D721Med (cell line): ENCODE data around the gene TRPM3.

ENCODE experiments used
- DNase-seq: peaks from one replicate; pipeline ENCODE4 v3.0.0; 2011; ENCODE audit warnings: low spot score; ENCODE audit not compliant: insufficient read length
- FAIRE-seq: peaks from 2 replicates; lab custom pipeline; 2011; peaks lifted over from hg19 to GRCh38; lab: Jason Lieb, UNC
- TF ChIP-seq, protein P1 (sequence below): IDR thresholded peaks from 2 replicates; pipeline ENCODE4 v1.5.1; 2012; ENCODE audit warnings: mild to moderate bottlenecking, control low read depth; ENCODE audit not compliant: insufficient read depth; ENCODE audit errors: missing control alignments

Gene TRPM3

DNA sequence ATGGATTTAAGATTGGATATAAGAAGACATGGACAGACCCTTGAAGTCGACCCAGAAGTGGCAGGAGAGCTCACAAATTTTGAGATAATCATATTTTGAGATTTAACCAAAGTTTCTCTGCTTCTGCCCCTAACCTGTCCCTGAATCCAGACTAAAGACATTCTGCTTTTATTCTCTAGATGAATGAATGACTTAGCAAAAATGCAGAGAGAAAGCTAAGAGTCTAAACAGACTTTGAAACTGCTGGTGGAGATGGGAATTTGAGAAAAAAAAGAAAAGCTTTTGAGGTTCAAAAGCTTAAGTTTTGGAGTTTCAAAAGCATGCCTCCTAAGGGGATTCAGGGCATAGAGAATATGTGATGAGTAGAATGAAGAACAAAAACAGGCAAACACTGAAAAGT, 621.8 kb downstream of the TRPM3 start:
- DNase-seq (no peak), FAIRE-seq (no peak)
- TF ChIP-seq, protein P1, sequence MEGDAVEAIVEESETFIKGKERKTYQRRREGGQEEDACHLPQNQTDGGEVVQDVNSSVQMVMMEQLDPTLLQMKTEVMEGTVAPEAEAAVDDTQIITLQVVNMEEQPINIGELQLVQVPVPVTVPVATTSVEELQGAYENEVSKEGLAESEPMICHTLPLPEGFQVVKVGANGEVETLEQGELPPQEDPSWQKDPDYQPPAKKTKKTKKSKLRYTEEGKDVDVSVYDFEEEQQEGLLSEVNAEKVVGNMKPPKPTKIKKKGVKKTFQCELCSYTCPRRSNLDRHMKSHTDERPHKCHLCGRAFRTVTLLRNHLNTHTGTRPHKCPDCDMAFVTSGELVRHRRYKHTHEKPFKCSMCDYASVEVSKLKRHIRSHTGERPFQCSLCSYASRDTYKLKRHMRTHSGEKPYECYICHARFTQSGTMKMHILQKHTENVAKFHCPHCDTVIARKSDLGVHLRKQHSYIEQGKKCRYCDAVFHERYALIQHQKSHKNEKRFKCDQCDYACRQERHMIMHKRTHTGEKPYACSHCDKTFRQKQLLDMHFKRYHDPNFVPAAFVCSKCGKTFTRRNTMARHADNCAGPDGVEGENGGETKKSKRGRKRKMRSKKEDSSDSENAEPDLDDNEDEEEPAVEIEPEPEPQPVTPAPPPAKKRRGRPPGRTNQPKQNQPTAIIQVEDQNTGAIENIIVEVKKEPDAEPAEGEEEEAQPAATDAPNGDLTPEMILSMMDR, result no peak

DNA sequence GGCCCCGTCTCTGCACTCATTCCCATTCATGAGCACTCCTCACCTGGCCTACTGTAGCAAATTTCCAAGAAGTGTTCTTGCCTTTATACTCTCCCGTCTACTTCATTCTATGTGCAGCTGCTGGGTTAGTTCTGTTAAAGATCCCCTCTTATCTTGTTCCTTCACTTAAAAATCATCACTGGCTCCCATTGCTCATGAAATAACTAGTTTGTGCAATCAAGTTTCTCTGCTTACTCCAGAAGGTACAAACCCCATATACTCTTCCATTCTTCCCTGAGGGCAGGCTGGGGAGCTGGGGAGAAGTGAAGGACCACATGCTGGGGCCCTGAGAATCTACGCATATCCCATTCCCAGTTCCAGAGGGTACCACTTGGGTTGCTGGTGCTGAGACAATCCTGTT, 622.6 kb downstream of the TRPM3 start:
- FAIRE-seq (no peak), DNase-seq (no peak)
- TF ChIP-seq, protein P1, result no peak

DNA sequence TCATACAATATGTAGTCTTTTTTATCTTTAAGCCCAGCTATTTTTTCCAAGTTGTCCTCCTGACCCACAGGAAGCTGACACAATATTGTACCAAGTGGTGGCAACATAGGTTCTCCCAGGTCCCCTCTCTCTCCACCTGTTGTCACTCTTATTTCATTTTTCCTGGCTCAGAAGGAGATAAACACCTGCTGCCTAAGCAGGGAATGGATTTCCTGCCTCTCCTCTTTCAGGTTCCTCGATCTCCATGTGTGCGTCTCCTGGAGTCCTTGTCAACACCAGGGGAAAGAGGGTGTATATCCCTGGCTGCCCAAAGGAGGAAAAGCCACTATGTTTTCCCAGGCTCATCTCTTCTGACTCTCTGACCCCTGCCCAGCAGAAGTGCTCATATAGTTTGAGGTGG, 625.2 kb downstream of the TRPM3 start:
- TF ChIP-seq, protein P1, result no peak
- no peak for DNase-seq
- no peak for FAIRE-seq

DNA sequence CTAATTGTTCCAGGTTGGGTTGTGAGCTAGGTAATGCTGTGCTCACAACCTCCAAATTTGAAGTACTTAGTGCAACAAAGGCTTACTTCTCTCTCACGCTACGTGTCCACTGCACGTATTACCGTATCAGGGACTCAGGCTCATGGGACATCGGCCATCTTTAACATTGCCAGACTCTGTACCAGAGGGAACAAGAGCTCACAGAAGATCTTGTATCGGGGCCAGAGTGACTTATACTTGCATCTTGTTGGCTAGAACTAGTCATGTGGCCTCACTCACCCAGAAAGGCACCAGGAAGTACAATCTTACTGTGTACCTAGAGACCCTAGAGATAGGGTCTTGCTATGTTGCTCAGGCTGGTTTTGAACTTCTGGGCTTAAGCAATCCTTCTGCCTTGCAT, 625.9 kb downstream of the TRPM3 start:
- TF ChIP-seq, protein P1, result no peak
- DNase-seq (no peak), FAIRE-seq (no peak)

DNA sequence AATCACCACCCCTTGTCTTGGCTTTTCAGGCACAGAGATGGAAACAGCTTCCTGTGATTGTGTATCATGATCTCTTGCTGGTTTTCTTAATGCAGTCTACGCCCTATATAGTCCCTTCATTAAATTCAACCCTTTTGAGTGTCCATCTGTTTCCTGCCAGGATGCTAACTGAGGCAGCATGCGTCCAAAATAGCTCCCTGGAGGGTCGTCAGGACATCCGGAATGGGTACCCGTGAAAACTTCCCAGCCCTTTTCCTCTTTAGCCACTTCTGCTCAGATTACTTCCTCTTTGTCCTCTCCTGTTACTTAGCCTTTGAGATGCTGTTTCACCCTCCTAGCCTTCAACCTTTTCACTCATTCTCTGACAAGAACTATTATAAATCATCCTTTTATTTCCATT, 627.2 kb downstream of the TRPM3 start:
- FAIRE-seq (no peak), DNase-seq (no peak)
- TF ChIP-seq, protein P1, result no peak

DNA sequence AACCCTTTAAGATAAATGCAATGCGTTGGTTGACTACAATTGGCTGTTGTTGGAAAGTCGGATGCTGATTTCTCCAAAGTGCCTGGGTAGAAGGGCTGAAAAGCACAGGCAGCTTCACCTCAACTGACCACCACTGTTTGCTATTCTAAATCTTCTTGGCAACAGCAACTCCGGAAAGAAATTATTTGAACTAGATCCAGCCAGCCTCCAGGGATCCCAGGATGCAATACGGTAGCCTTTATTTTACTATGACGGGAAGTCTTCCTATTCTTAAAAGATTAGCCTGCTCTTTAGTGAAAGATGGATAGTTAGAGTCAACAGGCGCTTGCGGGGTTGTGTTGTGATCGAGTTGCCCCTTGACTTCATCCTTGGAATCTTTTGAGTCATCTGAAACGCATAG, 628.4 kb downstream of the TRPM3 start:
- DNase-seq (no peak), FAIRE-seq (no peak)
- TF ChIP-seq, protein P1, result no peak

DNA sequence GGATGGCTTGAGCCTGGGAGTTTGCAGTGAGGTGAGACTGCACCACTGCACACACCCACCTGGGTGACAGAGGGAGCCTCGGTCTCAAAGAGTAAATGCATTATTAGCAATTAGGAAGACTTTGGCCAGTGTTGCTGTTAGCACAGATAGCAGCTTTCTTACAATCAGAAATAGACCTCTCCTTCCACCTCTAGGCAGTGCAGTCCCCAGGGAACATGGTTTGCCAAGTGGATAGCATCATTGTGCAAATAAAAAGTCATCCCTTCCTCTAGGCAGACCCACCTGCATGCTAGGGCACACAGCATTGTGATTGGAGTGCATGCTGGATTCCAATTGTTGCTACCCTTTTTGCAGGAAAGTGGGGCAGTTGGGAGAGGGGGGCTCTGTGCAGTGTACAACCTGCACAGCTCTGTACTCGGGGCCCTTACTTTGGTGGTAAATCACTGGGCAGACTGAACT, 629.1 kb downstream of the TRPM3 start:
- no peak for DNase-seq
- TF ChIP-seq, protein P1, result no peak
- FAIRE-seq, result no peak
